SU-DHL-6 (cell line): Measurements from ENCODE around the gene GAREM1.

ENCODE experiments used
- H2AFZ ChIP-seq: fragments of 200-600 bp; sonication (generic); 2 replicates; pipeline ENCODE4 v1.6.1; 2014; ENCODE audit warnings: low read depth, mild to moderate bottlenecking, moderate library complexity, mixed read lengths, antibody characterized with exemption, low read length; ENCODE audit not compliant: severe bottlenecking
- H3F3A ChIP-seq: fragments of 200-600 bp; shearing (Covaris generic); 2 replicates; pipeline ENCODE4 v1.6.0; 2016; ENCODE audit warnings: antibody characterized with exemption, mild to moderate bottlenecking; ENCODE audit not compliant: insufficient read depth
- H3K27ac ChIP-seq: fragments of 200-600 bp; sonication (generic); 2 replicates; pipeline ENCODE4 v1.5.1; 2016; ENCODE audit warnings: low read depth, mild to moderate bottlenecking, low read length, moderate library complexity, mixed read lengths
- H3K27me3 ChIP-seq: fragments of 200-600 bp; sonication (generic), shearing (Covaris generic); 2 replicates; pipeline ENCODE4 v1.6.0; 2014; ENCODE audit warnings: mild to moderate bottlenecking, low read length
- H3K36me3 ChIP-seq: fragments of 200-600 bp; sonication (generic); 2 replicates; pipeline ENCODE4 v1.6.1; 2014; ENCODE audit warnings: mild to moderate bottlenecking, low read length, mixed read lengths
- H3K4me2 ChIP-seq: fragments of 300-600, 200-600 bp; shearing (Covaris generic), sonication (generic); 2 replicates; pipeline ENCODE4 v1.6.0; 2014; ENCODE audit warnings: low read length, low read depth, mild to moderate bottlenecking; ENCODE audit not compliant: poor library complexity, severe bottlenecking
- H3K4me3 ChIP-seq: fragments of 200-600 bp; sonication (generic); 2 replicates; pipeline ENCODE4 v1.5.1; 2014; ENCODE audit warnings: antibody characterized with exemption, low read length, mild to moderate bottlenecking, mixed read lengths; ENCODE audit not compliant: insufficient read depth, poor library complexity, severe bottlenecking
- H3K79me2 ChIP-seq: fragments of 200-600 bp; sonication (generic); 2 replicates; pipeline ENCODE4 v1.6.1; 2014; ENCODE audit warnings: mild to moderate bottlenecking, low read length, moderate library complexity; ENCODE audit not compliant: insufficient read depth
- H3K9ac ChIP-seq: fragments of 200-600 bp; sonication (generic); 2 replicates; pipeline ENCODE4 v1.7.0; 2014; ENCODE audit warnings: mild to moderate bottlenecking, low read length
- H3K9me2 ChIP-seq: fragments of 200-600 bp; sonication (generic); replicated peaks from 2 replicates; pipeline ENCODE4 v1.6.1; 2014; ENCODE audit warnings: low read length; ENCODE audit not compliant: insufficient read depth
- H3K9me3 ChIP-seq: fragments of 200-600 bp; sonication (generic); 2 replicates; pipeline ENCODE4 v1.6.1; 2014; ENCODE audit warnings: low read length, mixed read lengths; ENCODE audit not compliant: insufficient read depth
- H4K20me1 ChIP-seq: fragments of 200-600 bp; sonication (generic); 2 replicates; pipeline ENCODE4 v1.6.1; 2014; ENCODE audit warnings: low read depth, mild to moderate bottlenecking, antibody characterized with exemption, low read length, moderate library complexity, mixed read lengths
- EZH2phosphoT487 ChIP-seq: fragments of 200-600 bp; sonication (generic), shearing (Covaris generic); conservative IDR thresholded peaks from 2 replicates; pipeline ENCODE4 v1.6.1; 2018; ENCODE audit warnings: mild to moderate bottlenecking, antibody characterized with exemption, low read length, moderate library complexity, mixed read lengths
- TF ChIP-seq, protein P1 (sequence below): fragments of 200-600 bp; sonication (generic); IDR thresholded peaks from one replicate; pipeline ENCODE4 v1.5.1; 2017; ENCODE audit warnings: antibody characterized with exemption, mild to moderate bottlenecking, low read length, moderate library complexity; ENCODE audit not compliant: insufficient read depth, poor library complexity, severe bottlenecking

GAREM1 gene

GRCh38 chr18:32255570-32255969 is 215.1 kb downstream of the GAREM1 start:
- TF ChIP-seq, protein P1, sequence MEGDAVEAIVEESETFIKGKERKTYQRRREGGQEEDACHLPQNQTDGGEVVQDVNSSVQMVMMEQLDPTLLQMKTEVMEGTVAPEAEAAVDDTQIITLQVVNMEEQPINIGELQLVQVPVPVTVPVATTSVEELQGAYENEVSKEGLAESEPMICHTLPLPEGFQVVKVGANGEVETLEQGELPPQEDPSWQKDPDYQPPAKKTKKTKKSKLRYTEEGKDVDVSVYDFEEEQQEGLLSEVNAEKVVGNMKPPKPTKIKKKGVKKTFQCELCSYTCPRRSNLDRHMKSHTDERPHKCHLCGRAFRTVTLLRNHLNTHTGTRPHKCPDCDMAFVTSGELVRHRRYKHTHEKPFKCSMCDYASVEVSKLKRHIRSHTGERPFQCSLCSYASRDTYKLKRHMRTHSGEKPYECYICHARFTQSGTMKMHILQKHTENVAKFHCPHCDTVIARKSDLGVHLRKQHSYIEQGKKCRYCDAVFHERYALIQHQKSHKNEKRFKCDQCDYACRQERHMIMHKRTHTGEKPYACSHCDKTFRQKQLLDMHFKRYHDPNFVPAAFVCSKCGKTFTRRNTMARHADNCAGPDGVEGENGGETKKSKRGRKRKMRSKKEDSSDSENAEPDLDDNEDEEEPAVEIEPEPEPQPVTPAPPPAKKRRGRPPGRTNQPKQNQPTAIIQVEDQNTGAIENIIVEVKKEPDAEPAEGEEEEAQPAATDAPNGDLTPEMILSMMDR = no peak
- no peak for TF ChIP-seq EZH2phosphoT487
- H3K79me2 ChIP-seq = no peaks in the 10 kb centered on the region
- no peak overlapping the region for H3K27ac ChIP-seq
- no peaks in the 10 kb centered on the region for H3K9me2 ChIP-seq
- H4K20me1 ChIP-seq = no peaks in the 10 kb centered on the region
- no peaks in the 10 kb centered on the region for H3K9me3 ChIP-seq
- H3F3A ChIP-seq = no peaks in the 10 kb centered on the region
- no peak overlapping the region for H3K9ac ChIP-seq
- no peak overlapping the region for H3K4me3 ChIP-seq
- H3K36me3 ChIP-seq = no peaks in the 10 kb centered on the region
- no peak overlapping the region for H2AFZ ChIP-seq
- H3K27me3 ChIP-seq = no peaks in the 10 kb centered on the region
- H3K4me2 ChIP-seq = no peak overlapping the region

GRCh38 chr18:32252141-32252860 is 218.4 kb downstream of the GAREM1 start:
- no peaks in the 10 kb centered on the region for H3K36me3 ChIP-seq
- no peaks in the 10 kb centered on the region for H3K9me3 ChIP-seq
- H3K4me2 ChIP-seq = no peak overlapping the region
- no peaks in the 10 kb centered on the region for H3K27me3 ChIP-seq
- H3K4me3 ChIP-seq = no peak overlapping the region
- H3K9ac ChIP-seq = no peak overlapping the region
- no peak for TF ChIP-seq EZH2phosphoT487
- no peak overlapping the region for H3K27ac ChIP-seq
- no peaks in the 10 kb centered on the region for H4K20me1 ChIP-seq
- no peaks in the 10 kb centered on the region for H3K79me2 ChIP-seq
- H2AFZ ChIP-seq = no peak overlapping the region
- H3F3A ChIP-seq = no peaks in the 10 kb centered on the region
- H3K9me2 ChIP-seq = no peaks in the 10 kb centered on the region

DNA sequence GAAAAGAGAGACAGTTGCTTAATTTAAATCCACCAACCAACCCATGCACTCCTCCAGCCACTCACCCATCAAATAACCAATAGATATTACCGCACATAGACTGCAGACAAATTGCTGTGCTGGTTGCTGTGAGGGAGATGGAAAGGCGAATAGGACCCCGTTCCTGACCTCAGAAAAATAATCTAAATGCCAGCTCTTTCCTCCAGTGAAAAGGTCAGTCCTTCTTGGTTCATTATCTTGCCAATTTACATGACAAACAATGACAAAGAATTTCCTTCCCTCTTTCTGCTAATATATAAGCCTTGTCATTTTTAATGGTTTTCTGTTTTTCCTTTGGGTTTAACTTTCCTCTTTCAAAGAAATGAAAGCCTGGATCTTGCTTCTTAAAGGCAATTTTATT is 219.2 kb downstream of the GAREM1 start:
- Histone ChIP-seq H2AFZ (no peak overlapping the region), H3K9me3 (no peaks in the 10 kb centered on the region), H4K20me1 (no peaks in the 10 kb centered on the region), H3K9me2 (no peaks in the 10 kb centered on the region), H3K4me2 (no peak overlapping the region), H3K27ac (no peak overlapping the region), H3K36me3 (no peaks in the 10 kb centered on the region), H3K4me3 (no peak overlapping the region), H3K27me3 (no peaks in the 10 kb centered on the region), H3K9ac (no peak overlapping the region), H3K79me2 (no peaks in the 10 kb centered on the region), H3F3A (no peaks in the 10 kb centered on the region)
- TF ChIP-seq, protein P1 = no peak
- TF ChIP-seq EZH2phosphoT487 = no peak

DNA sequence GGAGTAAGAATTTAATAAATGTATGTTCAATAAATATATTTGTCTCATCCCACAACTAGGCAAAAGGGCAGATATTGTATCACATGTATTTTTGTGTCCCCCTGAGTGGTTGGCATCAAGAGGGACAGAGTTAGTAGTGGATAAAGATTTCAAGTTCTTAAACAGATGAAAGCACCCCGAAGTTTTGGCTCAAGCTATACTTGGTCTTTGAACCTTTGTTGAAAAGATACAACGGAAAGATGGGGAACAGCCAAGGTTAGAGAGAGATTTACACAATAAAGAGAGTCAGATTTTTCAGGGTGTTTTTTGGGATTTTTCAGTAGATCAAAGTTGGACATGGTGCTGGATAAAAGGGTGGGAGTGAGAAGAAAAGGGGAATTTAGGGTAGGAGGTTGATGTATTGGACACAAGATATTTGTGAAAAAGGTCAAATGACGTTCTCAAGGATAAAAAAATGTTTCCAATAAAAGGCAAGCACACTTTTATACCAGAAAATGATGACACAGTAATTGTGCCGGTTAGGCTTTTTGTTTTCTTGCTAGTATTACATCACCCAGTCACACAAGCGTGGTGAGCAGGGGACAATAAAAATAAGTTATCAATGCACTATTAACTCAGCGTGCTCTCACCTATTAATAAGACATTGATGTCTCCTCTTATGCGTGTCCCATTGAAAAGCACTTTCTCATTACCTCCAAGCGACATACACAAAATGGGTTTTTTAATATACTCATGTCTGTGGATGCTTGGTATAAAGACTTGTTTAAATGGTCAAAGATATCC is 221.3 kb downstream of the GAREM1 start:
- TF ChIP-seq, protein P1 = no peak
- no peak for TF ChIP-seq EZH2phosphoT487
- H4K20me1 ChIP-seq = no peaks in the 10 kb centered on the region
- H3K4me2 ChIP-seq = no peak overlapping the region
- H3K36me3 ChIP-seq = no peaks in the 10 kb centered on the region
- H3K79me2 ChIP-seq = no peaks in the 10 kb centered on the region
- H2AFZ ChIP-seq = no peak overlapping the region
- no peak overlapping the region for H3K4me3 ChIP-seq
- no peak overlapping the region for H3K27ac ChIP-seq
- no peaks in the 10 kb centered on the region for H3K27me3 ChIP-seq
- H3K9me2 ChIP-seq = no peaks in the 10 kb centered on the region
- H3K9ac ChIP-seq = no peak overlapping the region
- H3K9me3 ChIP-seq = no peaks in the 10 kb centered on the region
- H3F3A ChIP-seq = no peaks in the 10 kb centered on the region
